PFSK-1 (cell line): ENCODE results near the gene CPA2.

ENCODE experiments used
- FOXP2 ChIP-seq: optimal IDR thresholded peaks from 2 replicates; pipeline ENCODE3; 2011; ENCODE audit warnings: borderline replicate concordance, control low read depth, inconsistent platforms; ENCODE audit not compliant: insufficient read depth; ENCODE audit errors: extremely low read length, extremely low read depth
- POLR2AphosphoS5 ChIP-seq: IDR thresholded peaks from 2 replicates; pipeline ENCODE4 v1.6.1; 2012; ENCODE audit warnings: low read depth, mild to moderate bottlenecking, control low read depth, low read length, moderate library complexity
- SIN3A ChIP-seq: IDR thresholded peaks from 2 replicates; pipeline ENCODE4 v1.6.1; 2012; ENCODE audit warnings: mild to moderate bottlenecking, low read length, moderate library complexity, borderline replicate concordance; ENCODE audit not compliant: insufficient read depth
- TAF1 ChIP-seq: IDR thresholded peaks from 2 replicates; pipeline ENCODE4 v1.6.1; 2012; ENCODE audit warnings: low read length, control low read depth, borderline replicate concordance; ENCODE audit not compliant: insufficient read depth
- TF ChIP-seq, protein P1 (sequence below), 2 experiments: IDR thresholded peaks; 2 replicates each; pipeline versions ENCODE4 v1.6.1 to v1.8.0; 2011 to 2012; ENCODE audit warnings: low read depth in 2 of 2, low read length in 2 of 2, control low read depth in 1 of 2, inconsistent platforms in 1 of 2, mild to moderate bottlenecking in 1 of 2, moderate library complexity in 1 of 2; ENCODE audit not compliant: insufficient read depth in 1 of 2

Gene CPA2

DNA sequence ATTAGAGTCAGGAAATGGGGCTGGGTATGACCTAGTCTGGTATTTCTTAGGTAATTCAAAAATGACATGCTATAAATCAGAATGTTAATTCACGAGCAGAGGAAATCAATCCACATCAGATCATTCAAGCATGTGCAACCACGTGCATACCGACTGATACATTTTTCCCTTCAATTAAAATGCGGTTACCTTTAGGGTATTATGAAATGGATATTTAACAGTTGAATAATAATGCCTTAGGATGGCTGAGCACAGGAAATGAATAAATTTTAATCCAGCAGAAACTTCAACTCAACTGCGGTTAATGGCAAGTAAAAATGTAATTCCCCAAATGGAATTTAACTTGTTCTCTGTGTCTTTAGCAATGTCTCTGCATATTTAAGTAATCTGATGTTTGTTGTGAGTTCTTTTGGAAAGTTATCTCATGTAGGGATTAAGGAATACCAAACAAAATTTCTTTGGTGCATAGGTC, 9.2 kb downstream of the CPA2 start:
- TF ChIP-seq, protein P1, sequence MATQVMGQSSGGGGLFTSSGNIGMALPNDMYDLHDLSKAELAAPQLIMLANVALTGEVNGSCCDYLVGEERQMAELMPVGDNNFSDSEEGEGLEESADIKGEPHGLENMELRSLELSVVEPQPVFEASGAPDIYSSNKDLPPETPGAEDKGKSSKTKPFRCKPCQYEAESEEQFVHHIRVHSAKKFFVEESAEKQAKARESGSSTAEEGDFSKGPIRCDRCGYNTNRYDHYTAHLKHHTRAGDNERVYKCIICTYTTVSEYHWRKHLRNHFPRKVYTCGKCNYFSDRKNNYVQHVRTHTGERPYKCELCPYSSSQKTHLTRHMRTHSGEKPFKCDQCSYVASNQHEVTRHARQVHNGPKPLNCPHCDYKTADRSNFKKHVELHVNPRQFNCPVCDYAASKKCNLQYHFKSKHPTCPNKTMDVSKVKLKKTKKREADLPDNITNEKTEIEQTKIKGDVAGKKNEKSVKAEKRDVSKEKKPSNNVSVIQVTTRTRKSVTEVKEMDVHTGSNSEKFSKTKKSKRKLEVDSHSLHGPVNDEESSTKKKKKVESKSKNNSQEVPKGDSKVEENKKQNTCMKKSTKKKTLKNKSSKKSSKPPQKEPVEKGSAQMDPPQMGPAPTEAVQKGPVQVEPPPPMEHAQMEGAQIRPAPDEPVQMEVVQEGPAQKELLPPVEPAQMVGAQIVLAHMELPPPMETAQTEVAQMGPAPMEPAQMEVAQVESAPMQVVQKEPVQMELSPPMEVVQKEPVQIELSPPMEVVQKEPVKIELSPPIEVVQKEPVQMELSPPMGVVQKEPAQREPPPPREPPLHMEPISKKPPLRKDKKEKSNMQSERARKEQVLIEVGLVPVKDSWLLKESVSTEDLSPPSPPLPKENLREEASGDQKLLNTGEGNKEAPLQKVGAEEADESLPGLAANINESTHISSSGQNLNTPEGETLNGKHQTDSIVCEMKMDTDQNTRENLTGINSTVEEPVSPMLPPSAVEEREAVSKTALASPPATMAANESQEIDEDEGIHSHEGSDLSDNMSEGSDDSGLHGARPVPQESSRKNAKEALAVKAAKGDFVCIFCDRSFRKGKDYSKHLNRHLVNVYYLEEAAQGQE (IDR thresholded peaks at IDR 0.05; ENCODE audit: insufficient read depth in 1 of 2, low read depth in 2 of 2, low read length in 2 of 2): no peak
- TF ChIP-seq TAF1: no peak
- no peak for TF ChIP-seq POLR2AphosphoS5
- no peak for TF ChIP-seq SIN3A
- TF ChIP-seq FOXP2: no peak

DNA sequence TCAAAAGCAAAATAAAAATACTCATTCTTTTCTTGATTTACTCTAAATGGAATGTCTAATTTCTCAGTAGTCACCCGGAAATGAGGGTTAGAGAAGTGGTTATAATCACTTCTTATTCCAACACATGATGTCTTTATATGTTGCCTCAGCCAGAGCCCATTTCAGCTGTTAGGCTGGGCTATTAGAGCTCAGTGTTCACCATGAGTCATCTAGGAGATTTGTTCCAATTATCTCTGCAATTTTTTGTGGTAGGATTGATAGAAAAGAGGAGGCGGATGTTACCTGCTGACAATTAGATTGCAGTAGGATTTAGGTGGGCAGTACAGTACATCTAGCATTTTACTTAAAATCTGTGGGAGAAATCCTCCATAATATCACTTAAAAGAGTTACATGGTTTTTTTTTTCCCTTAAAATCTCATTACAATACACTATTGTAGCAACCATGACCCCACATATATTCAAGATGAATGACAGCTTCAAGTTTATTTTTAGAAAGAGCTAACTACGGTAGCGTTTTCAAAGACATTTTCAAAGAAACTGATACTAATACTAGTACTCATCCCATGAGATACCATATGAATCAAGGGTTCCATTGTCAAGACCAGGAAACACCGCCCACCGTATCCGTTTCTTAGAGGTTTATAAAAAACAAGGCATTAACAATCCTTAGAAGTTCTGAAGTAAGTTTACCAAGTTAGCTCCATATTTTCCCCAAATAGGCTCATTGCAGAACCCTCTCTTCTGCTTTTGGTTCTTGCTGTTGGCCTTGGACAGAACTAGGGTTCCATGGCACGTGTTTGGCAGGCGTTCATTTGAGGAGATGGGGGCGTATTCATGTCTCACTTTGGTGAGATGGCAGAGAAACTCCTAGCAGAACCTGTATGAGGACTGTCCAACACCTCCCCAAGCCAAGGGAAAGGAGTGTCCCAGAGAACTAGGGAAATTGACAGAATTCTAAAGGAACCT, 10.4 kb downstream of the CPA2 start:
- TF ChIP-seq POLR2AphosphoS5: no peak
- TF ChIP-seq FOXP2: no peak
- TF ChIP-seq TAF1: no peak
- TF ChIP-seq, protein P1 (IDR thresholded peaks at IDR 0.05; ENCODE audit: insufficient read depth in 1 of 2, low read depth in 2 of 2, low read length in 2 of 2): no peak
- TF ChIP-seq SIN3A: no peak

DNA sequence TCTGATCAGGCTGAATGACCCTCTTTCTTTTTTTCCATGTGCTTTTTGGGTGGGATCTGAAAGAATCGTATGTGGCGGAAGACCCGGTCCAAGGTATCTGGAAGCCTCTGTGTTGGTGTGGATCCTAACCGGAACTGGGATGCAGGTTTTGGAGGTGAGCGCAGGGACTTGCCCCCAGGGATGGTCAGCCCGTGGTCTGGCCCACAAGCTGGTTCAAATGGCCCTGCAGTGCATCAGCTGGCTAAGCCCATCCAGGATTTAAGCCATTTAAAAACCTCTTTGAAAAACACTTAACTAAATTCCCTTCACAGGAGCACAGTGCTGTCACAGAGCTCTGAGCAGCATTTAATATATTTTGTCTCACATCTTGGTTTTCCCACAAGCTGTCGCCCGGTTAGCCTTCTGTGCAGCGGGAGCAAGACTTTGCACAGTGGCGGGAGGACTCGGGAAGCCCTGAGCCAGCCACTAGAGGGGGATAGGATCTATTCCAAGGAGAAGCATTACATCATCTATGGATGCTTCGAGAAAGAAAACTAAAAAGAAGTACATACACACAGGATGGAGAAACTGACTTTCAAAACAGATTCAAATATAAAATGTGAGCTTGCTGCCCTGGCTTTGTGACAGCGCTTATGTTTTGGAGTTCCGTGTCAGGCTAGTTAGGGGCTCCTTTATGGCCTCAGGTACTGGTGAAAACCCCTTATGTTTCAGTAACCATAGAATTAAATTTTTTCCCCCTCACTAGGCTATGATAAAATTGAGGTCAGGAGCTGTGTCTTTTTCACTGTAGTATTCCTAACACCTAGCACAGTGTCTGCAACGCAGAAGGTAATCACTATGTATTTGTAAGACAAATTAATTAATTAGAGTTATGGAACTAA, 11.3 kb downstream of the CPA2 start:
- TF ChIP-seq SIN3A: no peak
- no peak for TF ChIP-seq POLR2AphosphoS5
- TF ChIP-seq, protein P1 (IDR thresholded peaks at IDR 0.05; ENCODE audit: insufficient read depth in 1 of 2, low read depth in 2 of 2, low read length in 2 of 2): no peak
- TF ChIP-seq FOXP2: no peak
- TF ChIP-seq TAF1: no peak

DNA sequence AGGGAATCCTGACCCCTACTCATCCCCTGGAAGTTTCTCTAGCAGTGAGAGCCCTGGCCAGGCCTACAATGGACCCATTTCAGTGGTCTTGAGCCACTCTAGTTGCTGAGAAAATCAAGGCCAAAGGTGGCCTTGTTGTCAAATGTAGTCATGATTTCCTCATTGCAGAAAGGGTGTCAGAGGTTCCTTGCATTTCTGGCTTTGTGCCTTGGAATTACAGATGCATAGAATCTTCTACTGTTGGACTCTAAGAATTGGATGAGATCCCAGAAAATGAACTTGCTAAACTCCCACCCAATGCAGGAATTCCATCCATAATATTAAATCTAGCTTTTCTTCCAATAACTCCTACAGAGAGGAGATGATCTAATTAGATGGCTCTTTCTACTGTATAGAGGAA, 12.2 kb downstream of the CPA2 start:
- TF ChIP-seq SIN3A (no peak), POLR2AphosphoS5 (no peak), TAF1 (no peak), FOXP2 (no peak)
- TF ChIP-seq, protein P1 (IDR thresholded peaks at IDR 0.05; ENCODE audit: insufficient read depth in 1 of 2, low read depth in 2 of 2, low read length in 2 of 2): no peak
